Endothelial cell of umbilical vein (primary cell): ENCODE results near the gene SYAP1. TPM values are rescaled to one million over a fixed set of nuclear protein-coding genes. Genes with fewer than 3 reads are reported as not detected.

Experiments used
- BruUV-seq: library from RNA; stranded (reverse); fragments of 400-500 nt; replicated peaks from 2 replicates; lab custom pipeline; 2021; lab: Mats Ljungman, UMichigan
- CTCF ChIA-PET: fragments of 300-600, 350-600 bp; sonication (Branson Sonifier 250); formaldehyde crosslinking; loops from one replicate; lab custom pipeline; 2021; ENCODE audit warnings: antibody characterized with exemption, inconsistent platforms; lab: Charles Lee
- POLR2A ChIA-PET: fragments of 300-600, 350-600 bp; sonication (Branson Sonifier 250); formaldehyde crosslinking; loops from one replicate; lab custom pipeline; 2021; ENCODE audit warnings: antibody characterized with exemption, inconsistent platforms; lab: Charles Lee
- DNase-seq: peaks from one replicate; pipeline ENCODE4 v3.0.0-alpha.2; 2011; ENCODE audit warnings: low read depth, low spot score
- FAIRE-seq: peaks from 2 replicates; lab custom pipeline; 2011; peaks lifted over from hg19 to GRCh38; lab: Jason Lieb, UNC
- H2AFZ ChIP-seq: 2 replicates; pipeline ENCODE4 v1.6.0; 2012; ENCODE audit warnings: low read depth, low read length, control low read depth, inconsistent platforms
- H3K27ac ChIP-seq: 2 replicates; pipeline ENCODE4 v1.5.1; 2011; ENCODE audit warnings: low read depth, mild to moderate bottlenecking, control low read depth, low read length, moderate library complexity; ENCODE audit not compliant: insufficient read depth
- H3K27me3 ChIP-seq, 2 experiments: 2 replicates each; pipeline versions ENCODE4 v1.6.0 to v1.6.1; 2011; ENCODE audit warnings: low read length in 2 of 2, mixed read lengths in 1 of 2; ENCODE audit not compliant: control insufficient read depth in 2 of 2, insufficient read depth in 2 of 2
- H3K36me3 ChIP-seq, 2 experiments: 2 replicates in 1 of 2; 3 replicates in 1 of 2; pipeline ENCODE4 v1.5.1; 2011; ENCODE audit warnings: low read length in 2 of 2, mild to moderate bottlenecking in 1 of 2, moderate library complexity in 1 of 2; ENCODE audit not compliant: control insufficient read depth in 2 of 2, insufficient read depth in 2 of 2; ENCODE audit errors: extremely low read depth in 1 of 2
- H3K4me1 ChIP-seq: 3 replicates; pipeline ENCODE4 v1.5.1; 2011; ENCODE audit warnings: mild to moderate bottlenecking, low read length; ENCODE audit not compliant: control insufficient read depth, insufficient read depth; ENCODE audit errors: extremely low read depth
- H3K4me2 ChIP-seq: 2 replicates; pipeline ENCODE4 v1.6.1; 2011; ENCODE audit warnings: low read length, control low read depth, mixed read lengths; ENCODE audit not compliant: insufficient read depth
- H3K4me3 ChIP-seq, 3 experiments: fragments of 200-600 bp in 1 of 3; sonication (generic), shearing (Covaris generic) in 1 of 3; replicated peaks in 1 of 3; 2 replicates each; pipeline ENCODE4 v1.5.1; 2011 to 2016; ENCODE audit warnings: control low read depth in 3 of 3, low read length in 3 of 3, mild to moderate bottlenecking in 2 of 3, inconsistent platforms in 1 of 3, low read depth in 1 of 3, moderate library complexity in 1 of 3; ENCODE audit not compliant: insufficient read depth in 1 of 3
- H3K79me2 ChIP-seq: 2 replicates; pipeline ENCODE4 v1.6.0; 2012; ENCODE audit warnings: low read length, inconsistent platforms; ENCODE audit not compliant: control insufficient read depth, insufficient read depth
- H3K9ac ChIP-seq: replicated peaks from 2 replicates; pipeline ENCODE3; 2011; ENCODE audit warnings: low read length, control low read depth; ENCODE audit not compliant: insufficient read depth; ENCODE audit errors: extremely low read depth
- H3K9me1 ChIP-seq: replicated peaks from 3 replicates; pipeline ENCODE4 v1.6.0; 2011; ENCODE audit warnings: mild to moderate bottlenecking, low read length; ENCODE audit not compliant: control insufficient read depth, insufficient read depth; ENCODE audit errors: extremely low read depth
- H3K9me3 ChIP-seq: replicated peaks from 2 replicates; pipeline ENCODE4 v1.5.1; 2012; ENCODE audit warnings: low read length, inconsistent platforms; ENCODE audit not compliant: control insufficient read depth, insufficient read depth
- H4K20me1 ChIP-seq: replicated peaks from 2 replicates; pipeline ENCODE3; 2011; ENCODE audit warnings: mild to moderate bottlenecking, low read length; ENCODE audit not compliant: control insufficient read depth, insufficient read depth; ENCODE audit errors: extremely low read depth
- CTCF ChIP-seq, 2 donors: IDR thresholded peaks; 1 replicate in 1 of 2; 2 replicates in 1 of 2; pipeline ENCODE4 v1.5.1; 2011; ENCODE audit warnings: low read length in 2 of 2, mild to moderate bottlenecking in 2 of 2, moderate library complexity in 2 of 2, control low read depth in 1 of 2, inconsistent platforms in 1 of 2, low read depth in 1 of 2; ENCODE audit not compliant: insufficient read depth in 1 of 2; ENCODE audit errors: extremely low read depth in 1 of 2
- EZH2 ChIP-seq: IDR thresholded peaks from 2 replicates; pipeline ENCODE4 v1.6.1; 2012; ENCODE audit warnings: borderline replicate concordance, low read depth, mild to moderate bottlenecking, moderate library complexity, low read length, inconsistent platforms; ENCODE audit not compliant: severe bottlenecking
- FOS ChIP-seq: IDR thresholded peaks from 2 replicates; pipeline ENCODE4 v1.6.1; 2011; ENCODE audit warnings: mild to moderate bottlenecking, low read length, moderate library complexity, borderline replicate concordance; ENCODE audit not compliant: insufficient read depth
- GATA2 ChIP-seq: IDR thresholded peaks from 2 replicates; pipeline ENCODE4 v1.7.0; 2011; ENCODE audit warnings: low read depth, mild to moderate bottlenecking, moderate library complexity, mixed read lengths, low read length; ENCODE audit not compliant: insufficient read length, insufficient read depth
- JUN ChIP-seq: IDR thresholded peaks from 2 replicates; pipeline ENCODE4 v1.6.1; 2011; ENCODE audit warnings: borderline replicate concordance, low read depth; ENCODE audit not compliant: insufficient read length, insufficient read depth
- MAX ChIP-seq: IDR thresholded peaks from 2 replicates; pipeline ENCODE4 v1.6.1; 2011; ENCODE audit not compliant: insufficient read depth, insufficient read length
- MYC ChIP-seq: IDR thresholded peaks from one replicate; pipeline ENCODE4 v1.6.1; 2011; ENCODE audit warnings: mild to moderate bottlenecking, low read depth, low read length
- POLR2A ChIP-seq: IDR thresholded peaks from 2 replicates; pipeline ENCODE4 v1.6.1; 2012; ENCODE audit warnings: low read depth, mild to moderate bottlenecking, control low read depth, low read length
- POLR2AphosphoS5 ChIP-seq: IDR thresholded peaks from 2 replicates; pipeline ENCODE4 v1.6.1; 2012; ENCODE audit warnings: low read depth, mild to moderate bottlenecking, control low read depth, low read length, moderate library complexity; ENCODE audit not compliant: insufficient read depth
- dilution Hi-C: fragments of 300-500 bp; cut with MboI; formaldehyde crosslinking; loops from one replicate; pipeline ENCODE4 v1.15.0; 2019; ENCODE audit warnings: low sequenced_read_pairs; ENCODE audit not compliant: extremely low pct_ligation_motif_present
- intact Hi-C: fragments of 100-400 bp; cut with micrococcal nuclease; formaldehyde crosslinking; loops from one replicate; pipeline ENCODE4 v1.10.0; 2022
- polyA plus RNA-seq, 4 experiments: library from polyadenylated mRNA; depleted of rRNA in 3 of 4; stranded (reverse) in 3 of 4; unstranded in 1 of 4; fragments of >200 nt; gene quantifications; 2 replicates each; pipeline versions ENCODE4 v1.2.1 to v1.2.3, GENCODE V29; 2011 to 2012; ENCODE audit warnings: missing spikeins in 1 of 4
- total RNA-seq: library from RNA; stranded (reverse); gene quantifications from 2 replicates; pipeline ENCODE4 v1.2.3, GENCODE V29; 2021

SYAP1 gene
- total and polyA plus RNA-seq, 2 donors (not counting 3 experiments of a cell fraction or from before 2014, with no cell fraction given) = 3.4 to 21.9 TPM

GRCh38 chrX:16702700-16703599, 16.5 kb upstream of the SYAP1 start:
- no peaks in the 10 kb centered on the region for H3K79me2 ChIP-seq
- no peak overlapping the region for H3K27ac ChIP-seq
- no peaks in the 10 kb centered on the region for H3K9me3 ChIP-seq
- H2AFZ ChIP-seq = no peak overlapping the region
- H4K20me1 ChIP-seq = no peaks in the 10 kb centered on the region
- H3K4me1 ChIP-seq = no peaks in the 10 kb centered on the region
- no peak for FAIRE-seq
- ChIA-PET CTCF (no interaction called here), POLR2A (interaction anchor here (0.7 kb wide), 1 partner anchor 17 kb away, joined by 3 read pairs; the partner anchor contains the start of gene SYAP1)
- dilution Hi-C loops = no loop called here
- H3K27me3 ChIP-seq = no peaks in the 10 kb centered on the region
- no peak overlapping the region for H3K4me3 ChIP-seq
- TF ChIP-seq GATA2 (no peak), MYC (no peak), POLR2A (no peak), EZH2 (no peak), POLR2AphosphoS5 (no peak), MAX (no peak), CTCF (IDR thresholded peaks at IDR 0.05; ENCODE audit: extremely low read depth in 1 of 2, insufficient read depth in 1 of 2, low read depth in 1 of 2, low read length in 2 of 2) (no peak), FOS (no peak), JUN (no peak)
- no peak overlapping the region for H3K9ac ChIP-seq
- H3K36me3 ChIP-seq = no peaks in the 10 kb centered on the region
- H3K9me1 ChIP-seq = no peaks in the 10 kb centered on the region
- intact Hi-C loops = no loop called here
- no peak overlapping the region for H3K4me2 ChIP-seq
- no peak for DNase-seq
- BruUV-seq = no TSS peak
